HG02852 (cell line): ENCODE measurements around the gene CD200.
A peak's percentile ranks its signal among the peaks of the same experiment; 100 is the strongest.

ENCODE experiments used
- ATAC-seq: cut with Tn5 transposase; IDR thresholded peaks from one replicate; pipeline ENCODE4 v1.9.1; 2021; ENCODE audit warnings: mild to moderate bottlenecking, moderate library complexity; ENCODE audit not compliant: unreplicated experiment

CD200 gene

DNA sequence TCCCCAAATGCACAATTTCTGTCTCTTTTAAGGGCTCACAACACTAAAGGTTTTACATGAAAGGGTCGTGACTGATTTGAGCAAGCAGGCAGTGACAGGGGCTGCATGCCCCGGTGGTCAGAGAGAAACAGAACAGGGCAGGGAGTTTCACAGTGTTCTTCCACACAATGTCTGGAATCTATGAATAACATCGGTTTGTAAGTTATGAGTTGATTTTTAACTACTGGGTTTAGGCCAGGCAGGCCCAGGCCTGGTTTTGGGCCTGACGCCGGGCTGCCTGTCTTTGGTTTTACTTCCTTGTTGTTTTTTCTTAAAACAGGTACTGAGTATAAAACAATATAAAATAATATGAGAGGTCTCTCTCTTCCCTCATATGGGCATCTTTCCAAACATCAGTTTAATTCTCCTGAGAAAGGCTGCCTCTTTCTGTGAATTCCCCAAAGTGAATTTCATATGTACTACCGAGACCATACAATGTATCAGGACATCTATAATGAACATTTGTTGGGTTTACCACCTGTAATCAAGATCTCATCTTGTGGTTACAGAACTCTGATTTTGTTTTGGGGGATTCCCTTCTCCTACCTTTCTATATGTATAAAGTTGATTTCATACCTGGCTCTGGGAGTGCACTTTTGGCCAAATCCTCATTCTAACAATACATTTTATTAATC lies 74.4 kb downstream of the CD200 start:
- ATAC-seq, result peak; percentile 64

DNA sequence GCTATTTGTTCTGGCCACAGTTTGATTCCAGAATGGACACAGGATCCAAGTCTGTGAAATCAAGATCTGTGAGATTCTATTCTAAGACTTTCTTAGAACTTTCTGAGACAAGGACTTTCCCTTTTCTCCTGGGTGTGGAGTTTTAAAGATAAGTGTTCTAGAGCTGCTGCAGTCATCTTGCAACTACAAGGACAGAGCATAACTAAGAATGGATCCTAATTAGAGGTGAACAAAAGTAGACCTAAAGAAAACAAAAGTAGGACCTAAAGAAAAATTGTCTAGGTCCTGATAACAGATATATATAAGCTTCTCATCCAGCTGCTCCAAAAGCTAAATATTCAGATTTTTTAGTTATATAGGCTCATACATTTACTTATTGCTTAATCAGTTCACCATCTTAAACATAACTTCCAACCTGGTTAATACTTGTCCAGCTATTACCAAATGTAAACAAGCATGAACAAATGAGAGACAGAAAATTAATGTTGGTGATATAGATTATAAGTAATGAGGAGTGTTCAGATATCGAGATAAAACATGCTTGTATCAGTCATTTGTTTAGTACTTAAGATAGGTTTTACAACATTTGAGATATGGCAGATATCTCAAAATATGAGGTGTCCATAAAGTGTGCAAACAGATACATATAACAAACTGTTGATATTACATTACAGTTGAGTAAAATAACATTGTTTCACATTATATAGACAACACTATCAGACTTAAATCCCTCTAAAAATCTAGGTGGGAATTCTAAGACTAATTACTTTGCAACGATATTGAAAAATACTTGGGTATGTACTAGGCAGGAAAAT lies 75.1 kb downstream of the CD200 start:
- peak; percentile 37 for ATAC-seq

DNA sequence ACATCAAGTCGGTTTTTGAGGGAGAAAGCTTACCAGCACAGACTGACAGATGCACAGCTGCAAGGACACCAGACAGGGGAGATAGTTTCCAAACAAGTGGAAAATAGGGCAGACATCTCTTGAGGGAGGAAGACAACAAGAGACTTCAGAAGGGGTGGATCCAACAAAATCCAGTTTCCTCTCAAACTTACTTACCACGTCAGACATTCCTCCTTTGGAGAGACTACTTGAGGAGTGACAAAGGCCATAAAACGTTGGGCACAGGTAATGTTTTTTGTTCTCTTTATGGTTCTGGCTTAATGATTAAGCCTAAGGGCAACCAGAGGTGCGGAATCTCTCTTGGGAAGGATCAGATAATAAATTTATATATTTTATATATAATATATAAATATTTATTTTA lies 76.1 kb downstream of the CD200 start:
- ATAC-seq, result no peak

DNA sequence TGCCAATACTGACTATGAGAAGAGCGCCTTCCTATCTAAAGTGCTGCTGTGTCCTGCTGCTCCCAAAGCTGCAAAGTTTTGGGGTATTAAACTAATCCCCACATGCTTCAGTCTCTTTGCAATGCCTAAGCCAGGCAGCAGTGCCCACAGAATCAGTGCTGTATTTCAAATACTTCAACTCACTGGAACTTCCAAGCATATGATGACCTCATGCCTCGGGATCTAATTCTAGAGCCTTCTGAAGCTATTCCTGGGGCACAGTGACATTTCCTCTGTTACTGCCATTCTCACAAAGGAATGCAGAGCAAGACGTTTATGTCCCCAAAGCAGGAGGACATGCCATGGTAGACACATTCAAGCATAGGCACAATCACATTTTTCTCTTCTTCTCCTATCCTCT lies 78.5 kb downstream of the CD200 start:
- ATAC-seq, result no peak
